Measurements from ENCODE around the gene ABHD17B.

DNA sequence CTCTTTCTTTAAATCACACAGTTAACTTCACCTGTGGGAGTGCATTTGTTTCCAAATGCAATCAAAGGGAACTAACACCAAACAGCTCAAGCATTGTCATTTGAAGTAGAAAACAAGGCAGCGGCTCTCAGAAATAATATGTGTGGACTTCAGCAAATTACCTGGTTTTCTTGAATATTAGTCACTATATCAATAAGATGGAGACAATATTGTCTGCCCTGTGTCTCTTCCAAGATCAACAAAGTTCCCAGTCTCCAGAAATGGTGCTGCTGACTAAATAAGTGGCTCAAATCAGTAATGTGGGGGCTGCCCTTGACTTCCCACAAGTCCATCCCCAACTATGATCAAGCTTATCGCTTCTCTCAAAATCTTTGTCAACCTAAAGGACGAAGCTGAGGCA lies 89.6 kb downstream of the ABHD17B start:
- TF ChIP-seq ZNF274 (IDR thresholded peaks at IDR 0.05; ENCODE audit: low read depth, low read length), result no peak
- no peak for TF ChIP-seq YY1 (IDR thresholded peaks at IDR 0.05; ENCODE audit: insufficient read depth, insufficient read length)
- TF ChIP-seq SUZ12 (IDR thresholded peaks at IDR 0.05; ENCODE audit: extremely low read depth, insufficient read depth, insufficient read length), result no peak
